Activated naive CD8-positive, alpha-beta T cell treated with anti-CD3 and anti-CD28 coated beads, Interleukin-2, amount 50 U/mL, for 24 hours (primary cell): Measurements from ENCODE around the gene HELQ.
"Not testable (repeated sequence)": the region's sequence is repeated elsewhere in the genome, so short reads cannot be mapped to it uniquely, and the experiment has no call there.

Source experiments
- ATAC-seq: fragments of 150-1000 bp; cut with Tn5 transposase; one replicate; pipeline ENCODE4 v1.10.0; 2021
- DNase-seq: peaks from one replicate; pipeline ENCODE4 v3.0.0; 2021
- H3K27ac Mint-ChIP-seq: one replicate; pipeline ENCODE4 v1.8.0; 2021; ENCODE audit warnings: mild to moderate bottlenecking, mixed read lengths
- H3K27me3 Mint-ChIP-seq: one replicate; pipeline ENCODE4 v1.8.0; 2021; ENCODE audit warnings: mixed read lengths
- H3K36me3 Mint-ChIP-seq: one replicate; pipeline ENCODE4 v1.8.0; 2021; ENCODE audit warnings: low read depth, mixed read lengths
- H3K4me1 Mint-ChIP-seq: one replicate; pipeline ENCODE4 v1.8.0; 2021; ENCODE audit warnings: mixed read lengths
- H3K4me3 Mint-ChIP-seq: one replicate; pipeline ENCODE4 v1.8.0; 2021; ENCODE audit warnings: mild to moderate bottlenecking, moderate library complexity, mixed read lengths
- H3K9me3 Mint-ChIP-seq: one replicate; pipeline ENCODE4 v1.8.0; 2021; ENCODE audit warnings: mixed read lengths

The HELQ gene

DNA sequence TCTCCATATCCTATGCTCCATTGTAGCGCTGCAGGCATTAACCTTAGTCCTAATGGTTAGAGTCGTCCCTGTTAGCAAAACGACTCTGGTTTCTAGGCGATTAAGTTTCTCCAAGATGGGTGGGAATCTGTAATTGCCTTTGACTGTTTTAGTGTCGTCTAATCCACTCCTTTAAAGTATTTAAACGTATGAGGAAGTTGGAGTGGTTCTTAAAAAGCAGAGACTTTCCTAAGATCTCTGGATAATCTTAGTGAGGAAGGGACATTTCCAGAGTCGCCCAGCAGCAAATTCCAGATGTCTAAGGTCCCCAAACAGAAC lies 520 bp upstream of the HELQ start:
- Mint-ChIP-seq H3K27me3 (peaks cover 3% of the 10 kb centered on the region), H3K36me3 (peaks cover 66% of the 10 kb centered on the region)

DNA sequence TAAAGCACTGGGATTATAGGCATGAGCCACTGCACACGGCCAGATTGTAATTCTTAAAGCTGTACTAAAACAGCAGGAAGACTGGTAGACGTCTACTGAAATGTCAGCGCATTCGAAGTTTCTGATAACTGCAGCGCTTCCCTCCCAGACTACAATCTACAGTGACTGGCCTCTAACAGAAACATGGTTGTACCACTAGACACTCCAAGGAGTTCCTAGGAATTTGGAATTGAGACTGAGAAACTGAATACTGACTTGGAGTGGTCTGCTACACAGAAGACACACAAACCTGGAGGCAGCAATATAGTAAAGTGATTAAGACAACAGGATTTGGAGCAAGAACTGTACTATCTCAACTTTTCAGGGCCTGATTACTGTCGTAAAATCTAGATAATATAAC lies 937 bp downstream of the HELQ start:
- H3K27me3 Mint-ChIP-seq, result peaks cover 3% of the 10 kb centered on the region
- no peak for ATAC-seq
- no peaks in the 10 kb centered on the region for H3K9me3 Mint-ChIP-seq
- H3K27ac Mint-ChIP-seq, result peak overlapping the region; percentile 99
- peaks cover 58% of the 10 kb centered on the region for H3K36me3 Mint-ChIP-seq
- DNase-seq, result no peak
- H3K4me1 Mint-ChIP-seq, result peaks cover 45% of the 10 kb centered on the region
- H3K4me3 Mint-ChIP-seq, result peak overlapping the region; percentile 99

More for the DNA sequence above, 520 bp upstream of the HELQ start:
- Mint-ChIP-seq H3K9me3 (no peaks in the 10 kb centered on the region), H3K27ac (peak overlapping the region; percentile 99), H3K4me3 (peak overlapping the region; percentile 99), H3K4me1 (peaks cover 43% of the 10 kb centered on the region)
- DNase-seq (no peak), ATAC-seq (no peak)

DNA sequence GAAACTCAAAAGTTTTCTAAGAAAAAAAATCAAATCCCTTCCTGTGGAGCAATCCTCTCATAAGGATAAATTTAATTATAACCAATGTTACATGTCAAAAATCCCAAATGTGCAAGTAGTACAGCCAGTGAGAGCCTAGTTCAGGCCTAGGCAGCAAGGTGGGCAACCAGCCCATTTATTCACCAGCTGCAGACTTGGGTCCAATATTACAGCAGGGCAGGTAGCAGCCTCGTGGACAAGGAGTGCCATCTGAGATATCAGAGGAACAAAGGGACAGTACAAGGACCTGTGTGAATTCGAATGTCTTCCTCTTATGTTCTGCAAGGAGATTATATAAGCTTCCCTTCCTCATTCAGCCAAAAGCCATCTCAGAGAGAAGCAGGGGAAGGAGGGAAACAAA lies 6.6 kb downstream of the HELQ start:
- Mint-ChIP-seq H3K4me1 (peaks cover 19% of the 10 kb centered on the region), H3K27ac (no peak overlapping the region), H3K4me3 (no peak overlapping the region), H3K9me3 (no peaks in the 10 kb centered on the region), H3K27me3 (no peaks in the 10 kb centered on the region), H3K36me3 (peaks cover 36% of the 10 kb centered on the region)
- DNase-seq, result no peak
- no peak for ATAC-seq

DNA sequence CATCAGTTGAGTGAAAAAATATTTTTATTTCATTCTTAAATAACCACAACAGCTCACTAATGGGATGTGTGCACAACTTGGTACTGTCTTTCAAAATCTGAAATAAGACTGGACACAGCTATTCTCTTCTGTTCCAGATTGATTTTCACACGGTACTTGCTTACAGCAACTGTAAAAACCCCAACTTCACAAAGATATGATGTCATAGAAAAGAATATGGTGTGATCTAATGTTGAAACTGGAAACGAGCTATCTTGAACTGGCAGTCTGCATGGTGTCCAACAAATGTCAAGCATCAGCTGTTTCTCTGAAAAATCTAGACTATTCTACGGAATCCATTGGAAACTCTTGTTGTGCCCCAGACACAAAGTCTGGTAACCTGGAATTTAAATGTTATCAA lies 14.7 kb downstream of the HELQ start:
- no peak overlapping the region for H3K27ac Mint-ChIP-seq
- H3K9me3 Mint-ChIP-seq, result no peaks in the 10 kb centered on the region
- DNase-seq (no peak), ATAC-seq (no peak)
- H3K36me3 Mint-ChIP-seq, result peaks cover 22% of the 10 kb centered on the region
- H3K4me3 Mint-ChIP-seq, result no peak overlapping the region
- no peaks in the 10 kb centered on the region for H3K27me3 Mint-ChIP-seq
- H3K4me1 Mint-ChIP-seq, result peaks cover 3% of the 10 kb centered on the region

DNA sequence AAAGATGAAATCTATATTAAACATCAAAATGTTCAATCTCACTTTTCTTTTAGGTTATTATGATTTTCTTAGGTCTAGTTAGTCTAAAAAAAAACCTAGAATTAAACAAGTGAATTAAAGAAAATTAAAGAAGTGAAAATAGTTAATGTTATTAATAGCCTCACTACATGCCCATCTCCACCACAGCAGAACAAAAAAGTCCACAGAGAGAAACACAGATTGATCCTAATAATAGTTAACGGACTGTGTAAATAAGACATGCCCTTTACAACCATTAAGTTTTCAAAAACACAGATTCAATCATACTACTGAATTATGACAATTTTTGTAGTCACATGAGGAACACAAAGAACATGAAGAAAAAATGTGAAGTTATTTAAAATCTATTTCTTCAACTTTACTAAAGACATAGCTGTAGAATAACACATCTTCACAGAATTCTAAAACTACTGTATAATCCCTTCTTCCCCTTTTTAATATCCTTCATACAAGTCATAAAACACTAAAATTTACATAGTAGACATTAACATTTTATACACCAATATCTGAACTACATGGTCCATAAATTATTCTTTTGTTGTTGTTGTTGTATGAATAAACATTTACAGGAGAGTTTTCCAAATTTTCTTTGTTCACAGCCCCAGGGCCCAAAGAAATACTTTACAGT lies 15.3 kb downstream of the HELQ start:
- Mint-ChIP-seq H3K27me3 (no peaks in the 10 kb centered on the region), H3K4me1 (peaks cover 3% of the 10 kb centered on the region), H3K27ac (no peak overlapping the region), H3K9me3 (no peaks in the 10 kb centered on the region), H3K36me3 (peaks cover 24% of the 10 kb centered on the region), H3K4me3 (no peak overlapping the region)
- no peak for ATAC-seq
- DNase-seq, result no peak

DNA sequence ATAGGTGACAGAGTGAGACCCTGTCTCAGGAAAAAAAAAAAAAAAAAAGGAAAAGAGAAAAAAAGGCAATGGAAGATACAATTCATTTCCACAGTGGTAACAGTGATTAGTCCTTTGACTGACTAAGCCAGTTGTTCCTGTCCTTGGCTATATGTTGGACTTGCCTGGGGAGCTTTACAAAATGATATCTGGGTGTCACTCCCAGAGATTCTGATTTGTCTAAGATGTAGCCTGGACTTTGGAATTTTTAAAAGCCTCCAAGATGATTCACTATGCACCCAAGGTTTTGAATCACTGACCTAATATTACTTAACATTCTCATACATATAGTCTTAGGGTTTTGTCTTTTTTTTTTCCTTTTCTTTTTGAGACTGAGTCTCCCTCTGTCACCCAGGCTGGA lies 16.9 kb downstream of the HELQ start:
- DNase-seq, result no peak
- Mint-ChIP-seq H3K9me3 (no peaks in the 10 kb centered on the region), H3K4me1 (peaks cover 3% of the 10 kb centered on the region), H3K36me3 (peaks cover 19% of the 10 kb centered on the region), H3K27ac (no peak overlapping the region), H3K4me3 (no peak overlapping the region), H3K27me3 (no peaks in the 10 kb centered on the region)
- ATAC-seq, result no peak

DNA sequence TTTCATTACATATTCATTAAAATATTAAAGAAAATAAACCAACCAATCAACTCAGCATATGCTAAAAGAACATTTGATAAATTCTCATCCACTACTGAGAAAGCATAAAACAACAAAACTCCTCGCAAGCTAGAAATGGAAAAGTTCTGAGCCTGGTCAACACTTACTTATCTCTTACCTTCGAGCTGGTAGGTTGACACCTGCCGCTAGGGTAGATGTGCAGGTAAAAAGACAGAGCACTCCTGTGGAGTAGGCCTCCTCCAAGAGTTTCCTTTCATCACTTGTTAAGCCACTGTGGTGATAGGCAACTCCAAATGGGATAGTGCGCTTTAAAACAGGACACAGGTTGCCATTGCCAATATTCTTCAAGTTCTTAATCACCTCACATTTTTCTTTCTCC lies 18.9 kb downstream of the HELQ start:
- peaks cover 18% of the 10 kb centered on the region for H3K36me3 Mint-ChIP-seq
- no peak overlapping the region for H3K27ac Mint-ChIP-seq
- no peaks in the 10 kb centered on the region for H3K27me3 Mint-ChIP-seq
- peaks cover 3% of the 10 kb centered on the region for H3K4me1 Mint-ChIP-seq
- no peak overlapping the region for H3K4me3 Mint-ChIP-seq
- DNase-seq, result no peak
- no peaks in the 10 kb centered on the region for H3K9me3 Mint-ChIP-seq
- ATAC-seq, result no peak

DNA sequence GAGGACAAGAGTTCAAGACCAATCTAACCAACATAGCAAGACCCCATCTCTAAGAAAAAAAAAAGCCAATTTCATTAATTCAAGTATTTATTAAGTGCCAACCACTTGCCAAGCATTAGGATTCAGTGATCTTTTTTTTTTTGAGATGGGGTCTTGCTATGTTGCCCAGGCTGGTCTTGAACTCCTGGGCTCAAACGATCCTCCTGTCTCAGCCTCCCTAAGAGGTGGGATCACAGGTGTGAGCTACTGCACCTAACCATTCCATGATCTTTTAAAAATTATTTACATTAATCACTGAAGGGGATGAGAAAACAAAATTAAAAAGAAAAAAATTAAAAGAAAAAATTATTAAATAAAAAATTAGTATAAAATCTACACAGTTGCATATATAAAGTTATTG lies 24.4 kb downstream of the HELQ start:
- H3K4me1 Mint-ChIP-seq, result peaks cover under 1% of the 10 kb centered on the region
- peaks cover 20% of the 10 kb centered on the region for H3K36me3 Mint-ChIP-seq
- ATAC-seq (no peak), DNase-seq (no peak)
- no peaks in the 10 kb centered on the region for H3K9me3 Mint-ChIP-seq
- no peak overlapping the region for H3K27ac Mint-ChIP-seq
- H3K4me3 Mint-ChIP-seq, result no peak overlapping the region
- H3K27me3 Mint-ChIP-seq, result no peaks in the 10 kb centered on the region

DNA sequence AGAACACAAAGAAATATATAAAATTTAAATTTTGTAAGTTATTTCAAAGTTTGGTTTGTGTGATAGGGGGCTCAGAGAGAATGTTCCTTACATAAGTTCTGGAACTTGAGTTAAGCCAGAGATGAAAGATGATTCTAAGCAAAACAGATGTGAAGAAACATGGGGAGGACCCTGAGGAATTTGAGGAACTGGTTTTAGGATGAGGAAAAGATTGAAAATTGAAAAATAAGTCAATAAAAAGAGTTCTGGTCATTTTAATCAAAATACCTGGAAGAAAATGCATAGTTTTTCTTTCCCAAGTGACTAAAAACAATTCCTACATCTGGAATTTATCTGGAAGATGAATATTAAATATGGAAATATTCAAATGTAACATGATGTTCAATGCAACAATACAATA lies 37.4 kb downstream of the HELQ start:
- no peaks in the 10 kb centered on the region for H3K4me1 Mint-ChIP-seq
- H3K36me3 Mint-ChIP-seq, result peaks cover 22% of the 10 kb centered on the region
- no peaks in the 10 kb centered on the region for H3K9me3 Mint-ChIP-seq

DNA sequence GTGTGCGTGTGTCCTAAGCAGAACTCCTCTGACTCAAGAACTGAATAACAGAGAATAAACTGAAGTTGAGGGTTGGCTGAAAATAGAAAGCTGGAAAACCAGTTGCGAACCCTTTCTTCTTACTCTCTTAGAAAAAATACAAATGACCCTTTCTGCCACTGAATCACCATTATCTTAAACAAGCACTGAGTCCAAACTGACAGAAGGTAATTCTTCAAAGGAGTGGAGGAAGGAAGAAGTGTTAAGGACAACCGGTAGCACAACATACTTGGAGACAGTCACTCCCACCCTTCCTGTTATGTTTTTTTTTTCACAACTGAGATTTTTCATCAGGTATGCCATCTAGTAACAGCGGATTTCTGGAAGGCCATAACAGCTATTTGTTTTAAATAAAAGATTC lies 38.1 kb downstream of the HELQ start:
- Mint-ChIP-seq H3K27ac (no peak overlapping the region), H3K9me3 (no peaks in the 10 kb centered on the region), H3K27me3 (no peaks in the 10 kb centered on the region), H3K4me3 (no peak overlapping the region), H3K4me1 (no peaks in the 10 kb centered on the region), H3K36me3 (peaks cover 22% of the 10 kb centered on the region)
- DNase-seq, result no peak
- no peak for ATAC-seq

More for the DNA sequence above, 37.4 kb downstream of the HELQ start:
- Mint-ChIP-seq H3K27ac (no peak overlapping the region), H3K27me3 (no peaks in the 10 kb centered on the region), H3K4me3 (no peak overlapping the region)
- ATAC-seq, result no peak
- DNase-seq, result no peak

DNA sequence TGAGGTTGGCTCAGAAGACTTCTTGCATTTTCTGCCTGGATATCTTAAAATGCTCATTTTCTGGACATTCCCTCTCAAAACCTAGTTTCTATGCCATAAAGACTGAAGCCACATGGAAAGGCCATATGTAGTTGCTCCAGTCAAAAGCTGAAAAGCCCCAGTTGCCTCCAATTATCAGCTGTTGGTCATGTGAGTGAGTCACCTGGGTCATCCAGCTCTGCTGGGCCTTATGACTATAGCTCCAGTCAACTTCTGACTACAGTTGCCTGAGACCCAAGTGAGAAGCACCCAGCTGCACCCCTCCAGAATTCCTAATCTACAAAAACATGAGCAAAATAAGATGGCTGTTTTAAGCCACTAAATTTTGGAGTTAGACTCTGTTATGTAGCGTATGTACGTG lies 41.9 kb downstream of the HELQ start:
- no peak for ATAC-seq
- Mint-ChIP-seq H3K36me3 (peaks cover 14% of the 10 kb centered on the region), H3K4me1 (no peaks in the 10 kb centered on the region), H3K4me3 (no peak overlapping the region), H3K27ac (no peak overlapping the region), H3K27me3 (no peaks in the 10 kb centered on the region), H3K9me3 (no peaks in the 10 kb centered on the region)
- DNase-seq, result no peak

DNA sequence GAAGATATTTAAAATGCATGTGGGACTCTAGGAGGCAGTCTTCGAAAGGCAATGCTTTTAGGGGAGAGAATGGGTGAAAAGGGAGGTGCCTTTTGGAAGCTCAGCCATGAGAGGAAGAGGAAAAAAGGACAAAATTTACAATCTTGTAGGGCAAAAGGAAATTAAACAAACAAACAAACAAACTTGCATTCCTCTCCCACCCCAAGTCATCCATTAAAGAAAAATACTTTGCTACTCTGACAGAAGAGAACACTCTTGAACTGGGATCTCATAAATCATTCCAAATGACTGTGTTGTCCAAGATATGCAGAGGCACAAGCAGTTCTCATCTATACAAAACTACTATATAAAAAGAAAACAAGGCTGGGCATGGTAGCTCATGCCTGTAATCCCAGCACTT lies 46.7 kb downstream of the HELQ start:
- Mint-ChIP-seq H3K27me3 (no peaks in the 10 kb centered on the region), H3K4me3 (no peak overlapping the region), H3K9me3 (no peaks in the 10 kb centered on the region), H3K27ac (no peak overlapping the region), H3K4me1 (no peaks in the 10 kb centered on the region), H3K36me3 (peaks cover 15% of the 10 kb centered on the region)
- DNase-seq, result no peak
- ATAC-seq, result no peak

DNA sequence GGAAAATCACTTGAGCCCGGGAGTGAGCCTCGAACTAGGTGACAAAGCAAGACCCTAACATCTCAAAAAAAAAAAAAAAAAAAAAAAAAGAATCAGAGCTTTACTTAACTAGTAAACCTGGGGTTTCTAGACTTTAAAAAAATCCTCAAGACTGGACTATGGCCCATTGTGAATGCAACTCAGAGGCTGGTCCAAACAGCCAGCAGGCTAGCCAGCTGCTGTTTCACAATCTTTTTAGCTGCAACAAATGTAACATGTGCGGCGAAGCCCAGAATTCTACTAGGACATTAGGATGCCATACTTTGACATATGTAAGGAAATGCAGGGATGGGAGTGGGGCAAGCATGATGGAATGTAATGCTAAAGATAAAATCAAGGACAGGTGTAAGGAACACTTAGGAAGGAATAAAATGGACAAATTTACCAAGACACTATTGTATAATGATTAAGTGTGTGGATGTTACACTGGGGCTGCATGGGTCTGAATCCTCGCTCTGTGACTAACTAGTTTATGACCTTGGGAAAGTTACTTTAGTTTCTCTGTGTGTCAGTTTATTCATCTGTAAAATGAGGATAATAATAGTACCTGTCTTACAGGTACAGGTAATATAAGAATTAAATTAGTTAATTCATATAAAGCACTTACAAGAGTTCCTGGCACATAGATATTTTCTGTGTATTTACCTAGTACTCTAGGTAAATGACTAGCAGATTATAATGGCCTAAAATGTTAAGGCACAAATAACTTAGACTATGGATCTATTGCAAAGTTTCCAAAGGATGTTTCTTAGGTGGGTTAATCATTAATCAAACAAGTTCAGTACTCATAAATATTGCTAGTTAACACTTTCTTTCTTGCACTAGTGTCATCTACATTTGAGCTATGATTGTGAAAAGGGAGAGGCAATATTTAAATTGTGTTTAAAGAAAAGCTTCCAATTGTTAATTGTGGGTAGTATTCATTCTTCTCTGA lies 49.5 kb downstream of the HELQ start:
- no peak for ATAC-seq

DNA sequence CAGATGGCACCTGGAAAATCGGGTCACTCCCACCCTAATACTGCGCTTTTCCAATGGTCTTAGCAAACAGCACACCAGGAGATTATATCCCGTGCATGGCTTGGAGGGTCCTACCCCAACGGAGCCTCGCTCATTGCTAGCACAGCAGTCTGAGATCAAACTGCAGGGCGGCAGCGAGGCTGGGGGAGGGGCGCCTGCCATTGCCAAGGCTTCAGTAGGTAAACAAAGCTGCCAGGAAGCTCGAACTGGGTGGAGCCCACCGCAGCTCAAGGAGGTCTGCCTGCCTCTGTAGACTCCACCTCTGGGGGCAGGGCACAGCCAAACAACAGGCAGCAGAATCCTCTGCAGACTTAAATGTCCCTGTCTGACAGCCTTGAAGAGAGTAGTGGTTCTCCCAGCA lies 57.5 kb downstream of the HELQ start:
- not testable (repeated sequence) for H3K27me3 Mint-ChIP-seq, DNase-seq, H3K4me3 Mint-ChIP-seq, H3K27ac Mint-ChIP-seq, ATAC-seq, H3K4me1 Mint-ChIP-seq, H3K9me3 Mint-ChIP-seq
- H3K36me3 Mint-ChIP-seq, result peaks cover 14% of the 10 kb centered on the region

More for the DNA sequence above, 49.5 kb downstream of the HELQ start:
- H3K4me1 Mint-ChIP-seq, result no peaks in the 10 kb centered on the region
- H3K4me3 Mint-ChIP-seq, result no peak overlapping the region
- H3K36me3 Mint-ChIP-seq, result peaks cover 11% of the 10 kb centered on the region
- no peaks in the 10 kb centered on the region for H3K9me3 Mint-ChIP-seq
- no peaks in the 10 kb centered on the region for H3K27me3 Mint-ChIP-seq
- no peak overlapping the region for H3K27ac Mint-ChIP-seq
- no peak for DNase-seq

DNA sequence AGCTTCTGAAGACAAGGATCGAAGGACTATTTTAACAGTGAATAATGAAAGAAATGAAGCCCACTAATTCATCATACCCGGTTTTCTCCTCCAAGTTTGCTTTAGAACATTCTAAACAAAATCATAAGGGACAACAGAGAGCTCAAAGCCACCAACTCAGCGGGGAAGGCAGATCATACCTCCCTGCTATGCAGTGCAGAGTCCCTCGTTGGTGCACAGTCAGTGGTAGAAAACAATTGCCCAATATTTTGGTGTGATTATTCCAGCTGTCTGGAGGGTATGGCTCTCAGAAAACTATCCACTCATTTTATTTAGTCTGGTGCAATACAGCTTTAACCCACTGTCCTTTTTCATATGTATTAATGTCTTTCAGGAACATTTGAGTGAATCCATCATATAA lies 61.7 kb downstream of the HELQ start:
- peaks cover 3% of the 10 kb centered on the region for H3K4me1 Mint-ChIP-seq
- H3K27me3 Mint-ChIP-seq, result no peaks in the 10 kb centered on the region
- peaks cover 6% of the 10 kb centered on the region for H3K36me3 Mint-ChIP-seq
- H3K9me3 Mint-ChIP-seq, result no peaks in the 10 kb centered on the region
- DNase-seq, result no peak
- no peak overlapping the region for H3K27ac Mint-ChIP-seq
- ATAC-seq, result no peak
- H3K4me3 Mint-ChIP-seq, result no peak overlapping the region
